Peyer's patch (tissue), 4 donors: ENCODE data around the gene LRP1-AS.

Source experiments
- CTCF ChIP-seq, 6 experiments: fragments of 450-650 bp in 4 of 6; fragments of 200-600 bp in 2 of 6; sonication (generic) in 1 of 6; IDR thresholded peaks; one replicate each; pipeline ENCODE4 v1.5.1; 2017 to 2019; ENCODE audit warnings: antibody characterized with exemption in 6 of 6, mild to moderate bottlenecking in 3 of 6, moderate library complexity in 1 of 6
- POLR2A ChIP-seq, 2 donors: fragments of 450-650 bp; IDR thresholded peaks; one replicate each; pipeline ENCODE4 v1.5.1; 2017; ENCODE audit warnings: antibody characterized with exemption in 2 of 2, mild to moderate bottlenecking in 2 of 2, moderate library complexity in 2 of 2

- TF ChIP-seq CTCF (IDR thresholded peaks at IDR 0.05) (no peak), POLR2A (IDR thresholded peaks at IDR 0.05) (no peak)
Observed at GRCh38 chr12:57185403-57185802, 38.0 kb upstream of the LRP1-AS start.
